Retinal pigment epithelial cell (primary cell): Measurements from ENCODE around the gene KLHDC3.
A peak's percentile ranks its signal among the peaks of the same experiment; 100 is the strongest.

Source experiments
- DNase-seq: peaks from one replicate; pipeline ENCODE4 v3.0.0-alpha.2; 2010; ENCODE audit warnings: low read depth
- H3K4me3 ChIP-seq: 2 replicates; pipeline ENCODE4 v1.5.1; 2011; ENCODE audit warnings: mild to moderate bottlenecking, low read length, control low read depth, moderate library complexity
- CTCF ChIP-seq: conservative IDR thresholded peaks from 2 replicates; pipeline ENCODE4 v1.5.1; 2011; ENCODE audit warnings: low read depth, low read length, control low read depth, inconsistent platforms

The KLHDC3 gene

GRCh38 chr6:42979523-42980177 lies 34.4 kb upstream of the KLHDC3 start:
- H3K4me3 ChIP-seq, result peak overlapping the region; percentile 59
- TF ChIP-seq CTCF, result no peak
- no peak for DNase-seq

- no peak overlapping the region for H3K4me3 ChIP-seq
- TF ChIP-seq CTCF, result no peak
- DNase-seq, result no peak
These were observed 32.2 kb upstream of the KLHDC3 start for GRCh38 chr6:42981836-42982235.

GRCh38 chr6:42984001-42984923 lies 29.8 kb upstream of the KLHDC3 start, which contains the start of gene PPP2R5D:
Gene PPP2R5D, plus strand, starts transcription at chr6:42984570. Its CDS starts 108 bp downstream, at chr6:42984678.
- peak; percentile 97 for DNase-seq
- peak within 1 kb of the TSS; percentile 74 for H3K4me3 ChIP-seq
- no peak for TF ChIP-seq CTCF

GRCh38 chr6:42984924-42985475 lies 29.0 kb upstream of the KLHDC3 start:
- DNase-seq, result no peak
- peak overlapping the region; percentile 74 for H3K4me3 ChIP-seq

GRCh38 chr6:42987533-42988451 lies 26.3 kb upstream of the KLHDC3 start:
- no peak for DNase-seq
- H3K4me3 ChIP-seq, result no peak overlapping the region
- no peak for TF ChIP-seq CTCF

More at GRCh38 chr6:42984924-42985475, 29.0 kb upstream of the KLHDC3 start:
- no peak for TF ChIP-seq CTCF

GRCh38 chr6:42988486-42989020 lies 25.5 kb upstream of the KLHDC3 start:
- TF ChIP-seq CTCF, result no peak

More at GRCh38 chr6:42988486-42989020, 25.5 kb upstream of the KLHDC3 start:
- no peak for DNase-seq
- H3K4me3 ChIP-seq, result no peak overlapping the region
